ENCODE results near the gene PRR9. TPM values are rescaled to one million over a fixed set of nuclear protein-coding genes. Genes with fewer than 3 reads are reported as not detected.
"Not testable (repeated sequence)": the region's sequence is repeated elsewhere in the genome, so short reads cannot be mapped to it uniquely, and the experiment has no call there.

The PRR9 gene
- polyA plus RNA-seq, 1 experiment: not detected

GRCh38 chr1:153217744-153218416 lies 496 bp downstream of the PRR9 start:
- TF ChIP-seq CTCF (IDR thresholded peaks at IDR 0.05; ENCODE audit: insufficient read depth, low read depth, low read length): no peak
- ChIA-PET POLR2A (no interaction called here), CTCF (no interaction called here)
- no peak for DNase-seq (ENCODE audit: low read depth)
- no peaks in the 10 kb centered on the region for H3K36me3 ChIP-seq (ENCODE audit: control insufficient read depth, insufficient read depth, low read length)
- H3K4me3 ChIP-seq (ENCODE audit: low read depth, low read length): no peak overlapping the region
- H3K27me3 ChIP-seq (ENCODE audit: control insufficient read depth, insufficient read depth, low read length): peaks cover 2% of the 10 kb centered on the region; the same call in 1 of the 2 replicates

- TF ChIP-seq CTCF (IDR thresholded peaks at IDR 0.05; ENCODE audit: insufficient read depth, low read depth, low read length): no peak
- DNase-seq (ENCODE audit: low read depth): no peak
- ChIA-PET CTCF (interaction anchor here (0.8 to 2.2 kb wide), 3 partner anchors 8 to 350 kb away, joined by 3 to 7 read pairs (median 7); no protein-coding TSS in a partner anchor), POLR2A (no interaction called here)
- H3K27me3 ChIP-seq (ENCODE audit: control insufficient read depth, insufficient read depth, low read length): peaks cover 5% of the 10 kb centered on the region
- H3K36me3 ChIP-seq (ENCODE audit: control insufficient read depth, insufficient read depth, low read length): no peaks in the 10 kb centered on the region
- H3K4me3 ChIP-seq (ENCODE audit: low read depth, low read length): no peak overlapping the region
Observed at GRCh38 chr1:153220606-153221303, 3.4 kb downstream of the PRR9 start.

DNA sequence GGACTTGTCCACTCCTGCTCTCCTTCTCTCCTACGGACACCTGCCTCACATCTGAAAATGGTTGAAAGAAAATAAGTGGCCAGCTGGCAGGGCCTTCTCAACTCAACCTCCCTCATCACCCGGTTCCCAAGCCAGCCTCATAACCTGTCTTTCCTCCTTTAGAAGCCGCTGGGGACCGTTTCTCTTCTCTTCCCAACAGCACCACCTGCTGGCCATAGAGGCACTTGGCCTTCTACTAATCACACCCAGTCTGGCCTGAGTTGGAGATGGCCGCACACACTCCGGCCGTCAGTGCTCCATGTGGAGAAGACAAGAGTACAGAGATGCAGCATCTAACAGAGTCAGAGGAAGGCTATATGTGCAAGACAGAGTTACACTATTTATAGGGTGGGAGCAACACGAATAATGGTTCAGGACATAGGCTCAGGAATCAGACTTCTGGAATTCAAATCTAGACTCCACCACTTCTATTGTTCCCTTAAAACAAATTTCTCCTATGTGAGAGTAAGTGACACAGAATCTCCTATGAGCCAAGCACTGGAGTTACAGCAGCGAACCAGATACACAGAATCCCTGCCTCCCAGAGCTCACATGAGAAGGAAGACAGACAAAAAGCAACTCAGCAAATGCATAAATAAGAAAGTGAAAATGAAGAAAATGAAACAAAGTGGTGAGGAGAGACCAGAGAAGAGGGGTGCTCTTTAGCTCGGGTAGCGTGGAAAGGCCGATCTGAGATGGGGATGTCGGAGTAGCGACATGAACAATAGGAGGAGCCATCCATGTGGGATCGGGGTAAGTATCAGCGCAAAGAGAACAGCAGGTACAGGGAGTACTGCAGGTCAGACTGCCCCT lies 5.9 kb downstream of the PRR9 start:
- peak; percentile 70 for TF ChIP-seq CTCF (IDR thresholded peaks at IDR 0.05; ENCODE audit: insufficient read depth, low read depth, low read length)
- H3K36me3 ChIP-seq (ENCODE audit: control insufficient read depth, insufficient read depth, low read length); H3K27me3 ChIP-seq (ENCODE audit: control insufficient read depth, insufficient read depth, low read length); DNase-seq (ENCODE audit: low read depth); H3K4me3 ChIP-seq (ENCODE audit: low read depth, low read length); POLR2A ChIA-PET: not testable (repeated sequence)
- CTCF ChIA-PET: interaction anchor here (0.6 to 2.2 kb wide), 4 partner anchors 10 to 353 kb away, joined by 3 to 7 read pairs (median 5); no protein-coding TSS in a partner anchor

GRCh38 chr1:153227810-153228209 lies 10.4 kb downstream of the PRR9 start:
- TF ChIP-seq CTCF (IDR thresholded peaks at IDR 0.05; ENCODE audit: insufficient read depth, low read depth, low read length): no peak
- H3K27me3 ChIP-seq (ENCODE audit: control insufficient read depth, insufficient read depth, low read length): peaks cover 3% of the 10 kb centered on the region
- DNase-seq (ENCODE audit: low read depth): no peak
- H3K36me3 ChIP-seq (ENCODE audit: control insufficient read depth, insufficient read depth, low read length): no peaks in the 10 kb centered on the region
- ChIA-PET POLR2A (no interaction called here), CTCF (interaction anchor here (0.7 to 1.3 kb wide), 3 partner anchors 18 to 35 kb away, joined by 3 to 4 read pairs (median 3); no protein-coding TSS in a partner anchor)
- H3K4me3 ChIP-seq (ENCODE audit: low read depth, low read length): no peak overlapping the region

DNA sequence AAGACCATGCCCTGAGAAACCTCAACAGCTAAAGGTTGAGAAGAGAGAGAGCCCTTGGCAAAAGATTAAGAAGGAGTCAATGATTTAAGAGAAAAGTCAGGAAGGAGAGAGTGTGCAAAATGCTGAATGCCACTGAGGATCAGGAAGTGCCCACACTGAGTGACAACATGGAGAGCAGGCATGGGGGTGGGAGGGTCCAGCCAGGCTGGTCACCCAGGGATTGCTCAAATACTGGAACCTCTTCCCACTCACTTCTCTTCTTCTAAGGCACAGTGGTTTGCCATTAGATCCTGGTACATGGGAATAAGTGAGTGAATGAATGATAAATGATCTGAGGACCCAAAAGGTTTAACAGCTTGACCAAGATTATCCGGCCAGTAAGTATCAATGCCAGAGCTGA lies 11.1 kb downstream of the PRR9 start:
- ChIA-PET POLR2A (no interaction called here), CTCF (interaction anchor here (0.7 to 1.3 kb wide), 5 partner anchors 8 to 35 kb away, joined by 3 to 5 read pairs (median 3); no protein-coding TSS in a partner anchor)
- no peak for DNase-seq (ENCODE audit: low read depth)
- Histone ChIP-seq H3K36me3 (ENCODE audit: control insufficient read depth, insufficient read depth, low read length) (no peaks in the 10 kb centered on the region), H3K4me3 (ENCODE audit: low read depth, low read length) (no peak overlapping the region), H3K27me3 (ENCODE audit: control insufficient read depth, insufficient read depth, low read length) (peaks cover 3% of the 10 kb centered on the region)
- TF ChIP-seq CTCF (IDR thresholded peaks at IDR 0.05; ENCODE audit: insufficient read depth, low read depth, low read length): no peak

Data from BJ (cell line).